Activated CD4-positive, alpha-beta T cell treated with anti-CD3 and anti-CD28 coated beads for 24 hours (primary cell): ENCODE measurements around the gene ALOX15B.

Experiments used
- DNase-seq, 2 donors: peaks; one replicate each; pipeline ENCODE4 v3.0.0-alpha.2; 2020; ENCODE audit warnings: low read depth in 2 of 2

Gene ALOX15B

DNA sequence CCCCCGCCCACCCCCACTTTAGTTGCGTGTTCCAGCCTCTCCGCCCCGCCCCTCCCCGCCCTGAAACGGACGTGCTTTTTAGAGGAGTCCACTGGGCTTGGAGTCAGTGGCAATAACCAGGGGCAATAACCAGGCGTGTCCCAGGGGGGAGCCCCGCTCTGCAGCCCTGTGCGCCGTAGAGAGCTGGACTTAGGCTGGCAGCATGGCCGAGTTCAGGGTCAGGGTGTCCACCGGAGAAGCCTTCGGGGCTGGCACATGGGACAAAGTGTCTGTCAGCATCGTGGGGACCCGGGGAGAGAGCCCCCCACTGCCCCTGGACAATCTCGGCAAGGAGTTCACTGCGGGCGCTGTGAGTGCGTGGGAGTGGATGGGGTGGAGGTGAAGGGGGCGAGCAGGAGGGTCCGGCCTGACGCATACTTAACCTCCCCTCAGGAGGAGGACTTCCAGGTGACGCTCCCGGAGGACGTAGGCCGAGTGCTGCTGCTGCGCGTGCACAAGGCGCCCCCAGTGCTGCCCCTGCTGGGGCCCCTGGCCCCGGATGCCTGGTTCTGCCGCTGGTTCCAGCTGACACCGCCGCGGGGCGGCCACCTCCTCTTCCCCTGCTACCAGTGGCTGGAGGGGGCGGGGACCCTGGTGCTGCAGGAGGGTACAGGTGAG lies at the start of gene ALOX15B:
TSS of gene ALOX15B (plus strand) at position 106 of the 657 bp plus-strand sequence. CDS start at position 203, 97 bp downstream.
- DNase-seq = no peak

DNA sequence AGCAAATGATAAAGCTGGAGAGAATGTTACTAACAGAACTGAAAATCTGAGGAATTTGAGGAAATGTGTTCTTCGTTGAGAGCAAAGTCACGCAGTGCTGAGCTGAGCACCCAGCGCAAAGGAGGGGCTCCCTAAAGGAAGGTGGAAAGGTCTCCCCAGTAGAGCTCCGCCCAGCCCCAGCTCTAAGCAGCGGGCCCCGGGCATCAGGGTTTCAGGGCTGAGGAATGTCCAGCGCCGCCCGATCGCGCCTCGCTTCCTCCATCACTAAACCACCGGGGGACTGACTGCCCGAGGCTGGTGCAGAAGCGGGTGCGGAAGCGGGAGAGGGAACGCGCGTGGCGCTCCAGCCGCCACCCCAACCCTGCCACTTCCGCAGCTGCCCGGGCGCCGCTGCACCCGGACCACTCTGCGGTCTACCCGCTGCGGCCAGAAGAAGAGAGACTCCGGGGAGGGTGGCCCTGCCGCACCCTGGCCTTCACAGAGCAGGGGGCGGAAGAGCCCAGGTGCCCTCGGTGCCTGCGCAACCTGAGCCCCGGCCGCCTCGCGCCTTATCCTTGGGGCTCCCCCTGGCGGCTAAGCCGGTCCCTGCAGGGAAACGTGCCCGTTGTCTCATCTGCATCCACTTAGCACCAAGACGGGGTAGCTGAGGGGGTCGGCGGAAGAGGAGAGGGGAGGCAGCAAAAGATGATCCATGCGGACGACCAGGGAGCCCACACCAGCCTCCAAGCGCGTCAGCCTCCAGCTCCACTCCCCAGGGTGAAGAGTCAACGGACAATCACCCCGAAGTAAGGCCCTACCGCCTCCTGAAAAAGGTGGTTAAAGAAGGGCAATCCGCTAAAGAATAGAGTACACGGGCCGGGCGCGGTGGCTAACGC lies 48.8 kb upstream of the ALOX15B start:
- DNase-seq = peak; percentile 96

DNA sequence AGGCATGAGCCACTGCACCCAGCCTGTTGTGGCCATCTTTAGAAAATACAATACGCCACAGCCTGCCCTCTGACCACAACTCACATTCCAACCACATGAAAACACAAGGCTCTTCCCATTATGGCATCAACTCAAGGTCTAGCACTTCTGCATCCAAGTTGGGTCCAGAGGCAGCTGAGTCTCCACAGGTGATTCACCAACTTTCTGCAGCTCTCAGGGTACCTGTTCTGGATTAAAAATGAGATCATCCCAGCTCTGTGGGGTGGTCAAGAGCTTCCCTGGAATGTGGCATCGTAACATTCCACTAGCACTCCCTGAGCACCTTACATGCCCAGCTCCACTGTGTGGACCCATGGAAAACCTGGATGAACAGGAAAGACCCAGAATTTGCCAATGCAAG lies 46.3 kb upstream of the ALOX15B start:
- no peak for DNase-seq

- no peak for DNase-seq
Observed at GRCh38 chr17:7992924-7993323, 45.9 kb upstream of the ALOX15B start.

DNA sequence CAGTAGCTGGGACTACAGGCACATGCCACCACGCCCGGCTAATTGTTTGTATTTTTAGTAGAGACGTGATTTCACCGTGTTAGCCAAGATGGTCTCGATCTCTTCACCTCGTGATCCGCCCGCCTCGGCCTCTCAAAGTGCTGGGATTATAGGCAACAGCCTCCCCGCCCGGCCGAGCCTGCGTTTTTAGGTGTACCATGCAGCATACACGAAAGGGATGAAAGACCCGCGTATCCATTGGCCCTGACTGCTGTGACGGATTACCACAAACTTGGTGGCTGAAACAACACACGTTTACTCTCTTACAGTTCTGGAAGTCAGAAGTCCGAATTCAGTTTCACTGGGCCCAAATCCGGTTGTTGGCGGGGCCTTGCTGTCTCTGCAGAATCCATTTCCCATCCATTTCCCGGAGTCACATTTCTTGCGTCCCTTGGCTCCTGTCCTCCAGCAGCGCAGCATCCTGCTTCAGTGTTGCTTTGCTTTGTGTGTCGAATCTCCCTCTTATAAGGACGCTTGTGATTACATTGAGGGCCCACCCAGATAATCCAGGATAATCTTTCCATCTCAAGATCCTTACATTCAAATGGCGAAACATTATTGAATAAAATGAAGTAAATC lies 44.8 kb upstream of the ALOX15B start:
- no peak for DNase-seq

DNA sequence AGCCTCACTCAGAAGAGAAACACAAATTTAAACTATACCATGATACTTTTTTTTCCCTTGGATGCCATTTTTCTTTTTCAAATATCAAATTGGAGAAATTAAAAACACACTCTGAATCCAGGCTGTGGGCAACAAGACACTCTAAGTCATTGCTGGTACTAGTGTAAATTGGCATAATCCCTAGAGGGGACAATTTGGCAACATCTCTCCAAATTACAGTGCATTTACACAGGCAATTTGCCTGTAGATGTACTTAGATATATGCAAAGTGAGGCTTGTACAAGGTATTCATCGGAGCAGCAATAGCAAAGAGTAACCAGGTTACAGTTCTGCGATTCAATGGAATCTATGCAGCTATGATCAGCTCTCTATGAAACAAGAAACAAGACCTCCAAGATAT lies 43.1 kb upstream of the ALOX15B start:
- no peak for DNase-seq

DNA sequence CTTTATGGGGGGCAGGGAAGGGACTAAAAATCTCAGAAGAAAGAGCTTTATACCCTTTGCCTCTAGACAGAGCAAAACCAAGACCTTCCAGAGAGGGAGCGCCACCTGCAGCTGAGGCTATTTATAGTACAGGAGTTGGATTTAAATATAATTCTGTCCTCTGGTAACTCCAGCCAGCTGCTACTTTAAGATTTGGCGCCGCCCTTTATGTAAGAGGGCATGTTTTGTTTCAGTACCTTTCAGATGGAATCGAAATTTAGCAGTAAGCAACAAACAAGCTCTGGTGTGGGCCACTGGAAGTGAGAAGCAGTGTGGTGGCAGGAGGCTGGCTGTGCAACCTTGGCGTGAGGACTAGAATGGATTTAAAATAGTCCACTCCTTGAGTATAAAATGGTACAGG lies 41.7 kb upstream of the ALOX15B start:
- DNase-seq = no peak

DNA sequence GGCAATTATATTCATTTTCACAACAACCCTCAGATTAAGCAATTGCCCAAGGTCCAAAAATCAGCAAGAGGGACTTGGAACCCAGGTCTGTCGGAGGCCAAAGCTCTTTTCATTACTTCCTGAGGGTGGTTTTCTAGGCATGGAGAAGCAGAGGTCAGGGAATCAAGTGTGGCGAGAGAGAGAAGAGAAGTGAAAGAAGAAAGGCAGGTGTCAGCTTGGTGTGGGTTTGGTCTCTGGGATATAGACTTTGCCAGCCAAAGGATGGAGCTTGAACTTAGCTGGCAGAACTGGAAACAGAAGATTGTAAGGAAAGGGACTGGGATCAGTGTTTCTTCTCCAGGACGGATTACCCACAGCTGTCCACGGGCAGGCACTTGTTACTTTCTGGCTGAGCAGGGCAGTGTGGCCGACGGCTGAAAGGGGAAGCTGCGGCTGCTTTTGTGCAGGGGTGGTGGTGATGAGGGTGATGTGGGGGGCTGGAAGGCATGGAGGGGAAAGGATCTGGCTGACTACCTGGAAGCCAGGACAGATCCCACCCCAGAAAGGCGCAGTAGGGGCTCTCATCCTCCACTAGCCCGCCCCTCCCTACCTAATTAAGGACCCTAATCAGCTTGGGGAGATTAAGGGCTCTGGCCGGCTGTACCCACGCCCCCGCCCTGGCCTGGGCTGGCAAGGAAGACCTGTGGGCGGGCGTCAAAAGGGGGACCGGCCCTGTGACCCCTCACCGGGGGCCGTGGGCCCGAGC lies 36.7 kb upstream of the ALOX15B start, which contains the start of gene GUCY2D:
TSS of gene GUCY2D (plus strand) at position 640 of the 745 bp plus-strand sequence. CDS start 433 bp downstream, outside the sequence.
- no peak for DNase-seq

DNA sequence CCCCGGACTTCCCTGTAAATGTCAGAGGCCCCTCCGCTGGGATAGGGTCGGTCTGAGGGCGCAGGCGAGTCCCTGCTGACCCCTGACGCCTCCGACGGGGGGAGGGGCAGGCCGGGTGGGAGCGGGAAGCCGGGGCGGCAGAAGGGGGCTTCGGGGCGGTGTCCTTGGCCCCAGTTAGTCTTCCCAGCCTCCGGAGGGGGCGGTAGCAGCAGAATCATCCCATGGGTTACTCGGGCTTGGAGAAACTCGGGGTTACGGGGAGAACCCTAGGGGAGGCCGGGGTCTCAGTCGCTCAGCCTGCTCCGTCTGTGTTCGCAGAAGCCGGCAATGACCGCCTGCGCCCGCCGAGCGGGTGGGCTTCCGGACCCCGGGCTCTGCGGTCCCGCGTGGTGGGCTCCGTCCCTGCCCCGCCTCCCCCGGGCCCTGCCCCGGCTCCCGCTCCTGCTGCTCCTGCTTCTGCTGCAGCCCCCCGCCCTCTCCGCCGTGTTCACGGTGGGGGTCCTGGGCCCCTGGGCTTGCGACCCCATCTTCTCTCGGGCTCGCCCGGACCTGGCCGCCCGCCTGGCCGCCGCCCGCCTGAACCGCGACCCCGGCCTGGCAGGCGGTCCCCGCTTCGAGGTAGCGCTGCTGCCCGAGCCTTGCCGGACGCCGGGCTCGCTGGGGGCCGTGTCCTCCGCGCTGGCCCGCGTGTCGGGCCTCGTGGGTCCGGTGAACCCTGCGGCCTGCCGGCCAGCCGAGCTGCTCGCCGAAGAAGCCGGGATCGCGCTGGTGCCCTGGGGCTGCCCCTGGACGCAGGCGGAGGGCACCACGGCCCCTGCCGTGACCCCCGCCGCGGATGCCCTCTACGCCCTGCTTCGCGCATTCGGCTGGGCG lies 35.9 kb upstream of the ALOX15B start:
- no peak for DNase-seq

DNA sequence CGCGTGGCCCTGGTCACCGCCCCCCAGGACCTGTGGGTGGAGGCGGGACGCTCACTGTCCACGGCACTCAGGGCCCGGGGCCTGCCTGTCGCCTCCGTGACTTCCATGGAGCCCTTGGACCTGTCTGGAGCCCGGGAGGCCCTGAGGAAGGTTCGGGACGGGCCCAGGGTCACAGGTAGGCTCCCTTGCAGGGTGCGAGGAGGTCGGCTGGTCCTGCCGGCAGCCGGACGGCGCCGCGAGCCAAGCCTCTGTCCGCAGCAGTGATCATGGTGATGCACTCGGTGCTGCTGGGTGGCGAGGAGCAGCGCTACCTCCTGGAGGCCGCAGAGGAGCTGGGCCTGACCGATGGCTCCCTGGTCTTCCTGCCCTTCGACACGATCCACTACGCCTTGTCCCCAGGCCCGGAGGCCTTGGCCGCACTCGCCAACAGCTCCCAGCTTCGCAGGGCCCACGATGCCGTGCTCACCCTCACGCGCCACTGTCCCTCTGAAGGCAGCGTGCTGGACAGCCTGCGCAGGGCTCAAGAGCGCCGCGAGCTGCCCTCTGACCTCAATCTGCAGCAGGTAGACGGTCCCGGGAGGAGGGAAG lies 35.2 kb upstream of the ALOX15B start:
- no peak for DNase-seq

GRCh38 chr17:8004899-8005298 lies 34.0 kb upstream of the ALOX15B start:
- DNase-seq = no peak

- DNase-seq = no peak
Observed at GRCh38 chr17:8005357-8005756, 33.5 kb upstream of the ALOX15B start.

- no peak for DNase-seq
Observed at GRCh38 chr17:8005967-8006730, 32.7 kb upstream of the ALOX15B start.

DNA sequence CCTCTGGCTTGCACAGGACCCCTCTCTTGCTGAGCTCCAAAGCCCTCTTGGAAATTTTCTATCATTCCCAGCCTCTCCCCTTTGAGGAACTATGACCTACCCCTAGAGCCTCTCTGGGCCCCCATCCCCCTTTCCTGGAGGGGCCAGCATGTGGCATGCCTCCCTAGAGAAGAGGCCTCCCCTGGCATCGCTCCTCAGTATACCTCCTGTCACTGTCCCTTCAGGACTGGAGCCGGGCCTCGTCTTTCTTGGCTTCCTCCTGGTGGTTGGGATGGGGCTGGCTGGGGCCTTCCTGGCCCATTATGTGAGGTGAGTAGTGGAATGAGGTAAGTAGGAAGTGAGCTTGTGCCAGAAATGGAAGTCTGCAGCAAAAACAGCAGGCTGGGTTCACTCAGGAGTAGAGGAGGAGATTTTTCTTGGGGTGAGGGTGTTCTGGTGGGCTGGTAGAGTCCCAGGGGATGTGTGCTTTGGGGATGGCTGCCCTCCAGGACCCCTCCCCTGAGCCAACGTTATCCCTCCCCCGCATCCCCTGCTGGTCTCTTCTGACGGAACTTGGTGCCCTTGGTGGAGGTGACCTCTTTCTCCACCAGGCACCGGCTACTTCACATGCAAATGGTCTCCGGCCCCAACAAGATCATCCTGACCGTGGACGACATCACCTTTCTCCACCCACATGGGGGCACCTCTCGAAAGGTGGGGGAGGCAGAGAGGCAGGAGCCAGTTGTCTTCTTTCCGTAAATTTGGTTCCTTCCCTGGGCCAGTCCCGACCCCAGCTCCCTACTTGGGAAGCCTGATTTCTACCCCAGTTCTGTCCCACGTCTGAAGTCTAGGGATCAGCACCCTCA lies 31.8 kb upstream of the ALOX15B start:
- DNase-seq = no peak

DNA sequence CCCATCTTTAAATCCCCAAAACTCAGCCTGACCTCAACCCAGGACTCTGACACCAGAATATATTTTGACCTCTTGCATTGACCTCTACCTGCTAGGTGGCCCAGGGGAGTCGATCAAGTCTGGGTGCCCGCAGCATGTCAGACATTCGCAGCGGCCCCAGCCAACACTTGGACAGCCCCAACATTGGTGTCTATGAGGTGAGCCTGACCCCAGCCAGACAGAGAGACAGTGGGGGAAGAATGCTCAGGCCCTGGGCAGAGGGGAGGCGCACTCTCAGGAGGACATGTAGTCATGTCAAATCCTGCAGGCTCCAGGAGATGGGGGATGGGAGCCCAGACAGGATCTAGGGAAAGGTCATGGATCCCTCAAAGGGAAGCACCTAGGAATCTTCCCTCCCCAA lies 31.0 kb upstream of the ALOX15B start:
- no peak for DNase-seq

DNA sequence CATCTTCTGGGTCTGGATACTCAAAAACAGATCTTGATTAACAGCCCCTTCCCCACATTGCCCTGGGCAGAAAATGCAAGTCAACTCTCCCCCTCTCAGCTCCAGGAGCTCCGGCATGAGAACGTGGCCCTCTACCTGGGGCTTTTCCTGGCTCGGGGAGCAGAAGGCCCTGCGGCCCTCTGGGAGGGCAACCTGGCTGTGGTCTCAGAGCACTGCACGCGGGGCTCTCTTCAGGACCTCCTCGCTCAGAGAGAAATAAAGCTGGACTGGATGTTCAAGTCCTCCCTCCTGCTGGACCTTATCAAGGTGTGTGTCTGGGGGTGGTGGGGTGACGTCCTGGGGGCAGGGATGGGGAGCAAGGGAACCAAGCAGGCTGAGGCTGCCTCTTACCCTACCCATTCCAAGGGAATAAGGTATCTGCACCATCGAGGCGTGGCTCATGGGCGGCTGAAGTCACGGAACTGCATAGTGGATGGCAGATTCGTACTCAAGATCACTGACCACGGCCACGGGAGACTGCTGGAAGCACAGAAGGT lies 26.7 kb upstream of the ALOX15B start:
- no peak for DNase-seq

DNA sequence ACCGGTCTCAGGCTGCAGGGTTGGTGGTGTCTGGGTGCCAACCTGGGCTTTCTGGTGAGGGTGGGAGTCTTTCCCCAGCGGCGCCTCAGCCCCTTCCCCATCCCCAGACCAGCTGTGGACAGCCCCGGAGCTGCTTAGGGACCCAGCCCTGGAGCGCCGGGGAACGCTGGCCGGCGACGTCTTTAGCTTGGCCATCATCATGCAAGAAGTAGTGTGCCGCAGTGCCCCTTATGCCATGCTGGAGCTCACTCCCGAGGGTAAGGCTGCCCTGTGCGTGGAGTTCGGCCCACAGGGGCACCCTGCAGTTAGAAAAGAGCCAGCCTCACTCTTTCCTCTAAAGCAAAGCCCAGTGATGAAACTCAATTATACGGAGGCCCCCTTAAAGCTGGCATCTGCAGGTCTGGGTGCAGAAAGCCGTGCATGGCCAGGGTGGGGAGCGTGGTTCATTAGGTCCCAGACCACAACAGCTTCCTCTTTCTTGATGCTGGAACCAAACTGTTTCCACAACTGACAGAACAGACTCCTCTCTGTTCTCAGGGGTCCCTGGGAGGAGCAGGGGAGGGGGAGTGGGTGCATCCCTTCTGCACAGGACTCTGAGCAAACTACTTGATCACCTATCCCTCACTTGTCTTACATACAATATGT lies 25.7 kb upstream of the ALOX15B start:
- no peak for DNase-seq
